Measurements from ENCODE around the gene TDRD3.

TDRD3 gene

GRCh38 chr13:60572003-60572798 is 175.2 kb downstream of the TDRD3 start:
- no peak for DNase-seq (ENCODE audit: low read depth in 4 of 4, low spot score in 1 of 4)

- DNase-seq (ENCODE audit: low read depth in 4 of 4, low spot score in 1 of 4): no peak
These were observed 175.8 kb downstream of the TDRD3 start for GRCh38 chr13:60572855-60573254.

DNA sequence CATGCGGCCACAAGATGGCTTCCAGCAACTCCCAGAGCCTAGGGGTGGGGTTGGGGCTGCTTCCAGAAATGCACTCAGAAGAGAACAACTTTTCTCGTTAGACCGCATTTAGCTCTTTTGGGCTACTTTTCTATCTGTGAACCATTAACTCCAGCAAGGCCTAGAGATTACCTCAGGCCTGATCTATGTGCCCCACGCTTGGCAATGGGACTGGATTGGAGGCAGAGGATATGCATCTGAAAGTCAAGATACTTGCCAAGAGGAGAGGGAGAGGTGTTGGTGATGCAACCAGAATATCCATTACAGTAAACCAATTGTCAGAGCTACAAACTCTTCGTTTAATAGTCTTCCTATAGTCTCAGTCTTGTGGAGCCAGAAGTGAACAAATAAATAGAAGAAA is 177.7 kb downstream of the TDRD3 start:
- DNase-seq (ENCODE audit: low read depth in 4 of 4, low spot score in 1 of 4): no peak

- no peak for DNase-seq (ENCODE audit: low read depth in 4 of 4, low spot score in 1 of 4)
These were observed 178.1 kb downstream of the TDRD3 start for GRCh38 chr13:60575142-60575541.

DNA sequence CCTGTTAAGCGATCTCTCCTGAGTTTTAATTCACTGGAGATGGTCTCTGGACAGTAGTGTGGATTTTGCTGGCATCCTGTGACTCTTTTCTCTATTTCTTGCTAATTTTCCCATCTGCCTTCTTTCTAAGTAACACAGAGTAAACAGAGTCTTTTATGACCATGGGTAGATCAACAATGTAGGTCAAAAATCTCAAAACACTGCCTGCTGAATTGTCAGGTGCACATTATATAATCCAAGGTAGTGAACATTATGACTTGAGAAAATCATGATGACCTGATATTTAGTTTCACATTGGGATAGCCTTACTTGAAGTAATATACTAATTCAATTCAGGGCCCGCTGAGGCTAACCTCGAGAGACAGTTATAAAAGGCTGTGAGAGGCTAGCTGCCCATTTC is 180.7 kb downstream of the TDRD3 start:
- DNase-seq (ENCODE audit: low read depth in 4 of 4, low spot score in 1 of 4): no peak

GRCh38 chr13:60583196-60583888 is 186.3 kb downstream of the TDRD3 start:
- DNase-seq (ENCODE audit: low read depth in 4 of 4, low spot score in 1 of 4): no peak

DNA sequence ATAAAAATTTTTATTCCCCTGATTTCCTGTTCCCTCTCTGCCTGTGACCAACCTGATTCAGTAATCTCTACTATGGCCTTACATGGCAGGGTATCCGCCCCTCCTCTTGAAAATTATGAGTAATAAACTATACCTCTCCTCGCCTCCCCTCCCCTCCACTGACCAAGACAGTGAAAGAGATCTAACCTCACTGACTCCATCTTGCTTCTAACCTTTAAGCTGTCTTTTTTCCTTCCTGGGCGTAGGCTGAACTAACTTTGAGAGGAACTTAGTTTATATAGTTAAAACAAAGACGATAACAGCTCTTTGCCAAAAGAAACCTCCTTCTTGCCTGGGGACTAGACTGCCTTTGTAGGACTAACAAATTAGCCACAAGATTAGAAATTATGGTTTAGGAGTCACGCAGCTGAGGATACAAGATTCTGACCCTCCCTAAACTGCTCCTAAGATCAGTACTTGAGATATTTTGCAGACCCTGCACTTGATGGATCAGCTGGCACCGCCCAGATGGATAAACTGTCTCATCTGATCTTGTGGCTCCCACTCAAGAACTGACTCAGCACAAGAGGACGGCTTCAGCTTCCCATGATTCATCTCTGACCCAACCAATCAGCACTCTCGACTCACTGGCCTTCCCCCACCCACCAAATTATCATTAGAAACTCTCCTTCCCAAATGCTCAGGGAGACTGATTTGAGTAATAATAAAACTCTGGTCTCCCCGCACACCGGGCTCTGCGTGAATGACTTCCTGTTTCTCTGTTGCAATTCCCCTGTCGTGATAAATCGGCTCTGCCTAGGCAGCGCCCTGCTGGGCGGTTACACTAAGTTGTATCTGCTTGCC is 187.1 kb downstream of the TDRD3 start:
- no peak for DNase-seq (ENCODE audit: low read depth in 4 of 4, low spot score in 1 of 4)

DNA sequence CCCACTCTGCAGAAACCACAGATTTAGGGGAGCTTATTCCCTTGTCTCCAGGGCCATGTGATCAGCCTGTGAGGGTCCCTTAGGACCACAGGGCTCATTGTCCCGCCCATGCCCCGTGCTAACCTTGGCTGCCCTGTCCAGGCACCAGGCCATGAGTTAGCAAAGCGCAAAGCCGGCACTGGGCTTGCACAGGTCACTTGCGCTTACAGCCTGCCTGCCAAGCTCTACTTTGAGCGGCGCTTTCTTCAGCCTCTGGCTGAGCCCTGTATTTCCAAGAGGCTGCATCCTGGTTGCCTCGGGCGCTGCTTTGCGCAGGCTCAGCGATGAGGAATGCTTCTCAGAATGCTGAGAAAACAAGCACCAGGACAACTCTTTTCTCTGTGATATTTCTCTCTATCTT is 188.0 kb downstream of the TDRD3 start:
- DNase-seq (ENCODE audit: low read depth in 4 of 4, low spot score in 1 of 4): no peak

- DNase-seq (ENCODE audit: low read depth in 4 of 4, low spot score in 1 of 4): no peak
These were observed 194.1 kb downstream of the TDRD3 start for GRCh38 chr13:60590800-60591747.

- DNase-seq (ENCODE audit: low read depth in 4 of 4, low spot score in 1 of 4): no peak
These were observed 206.0 kb downstream of the TDRD3 start for GRCh38 chr13:60603049-60603448.

- DNase-seq (ENCODE audit: low read depth in 4 of 4, low spot score in 1 of 4): no peak
These were observed 207.0 kb downstream of the TDRD3 start for GRCh38 chr13:60604058-60604457.

DNA sequence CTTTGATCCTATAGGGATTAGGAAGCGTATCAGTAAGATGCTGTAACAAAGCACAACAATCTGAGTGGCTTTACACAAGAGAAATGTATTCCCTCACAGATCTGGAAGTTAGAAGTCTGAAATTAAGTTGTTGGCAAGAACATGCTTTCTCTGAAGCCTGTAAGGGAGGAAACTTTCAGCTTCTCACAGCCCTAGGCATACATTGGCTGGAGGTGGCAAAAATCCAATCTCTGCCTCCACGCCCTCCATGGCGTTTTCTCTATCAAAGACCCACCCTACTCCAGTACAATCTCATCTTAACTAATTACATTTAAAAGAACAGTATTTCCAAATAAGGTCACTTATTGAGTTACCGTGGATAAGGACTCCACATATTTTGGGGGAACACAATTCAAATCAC is 211.9 kb downstream of the TDRD3 start:
- no peak for DNase-seq (ENCODE audit: low read depth in 4 of 4, low spot score in 1 of 4)

DNA sequence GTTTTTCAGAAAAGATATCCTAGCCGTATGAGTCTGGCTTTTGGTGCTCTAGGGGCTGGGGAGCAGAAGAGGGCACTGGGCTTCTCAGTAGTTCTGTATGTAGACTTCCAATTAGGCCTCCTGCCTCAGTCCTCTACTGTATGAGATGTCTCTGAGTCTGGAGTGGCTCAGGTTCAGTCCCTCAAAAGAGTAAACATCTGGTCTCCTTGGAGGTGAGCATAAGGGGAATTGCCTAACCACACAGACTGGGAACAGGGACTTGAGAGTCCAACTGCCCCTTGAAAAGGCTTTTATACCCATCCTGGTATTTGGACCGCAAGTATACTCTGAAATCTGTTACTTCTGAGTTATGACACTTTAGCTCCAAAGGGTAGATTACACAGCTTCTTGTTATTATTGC is 214.5 kb downstream of the TDRD3 start:
- DNase-seq (ENCODE audit: low read depth in 4 of 4, low spot score in 1 of 4): no peak

- no peak for DNase-seq (ENCODE audit: low read depth in 4 of 4, low spot score in 1 of 4)
These were observed 215.6 kb downstream of the TDRD3 start for GRCh38 chr13:60612593-60612992.

DNA sequence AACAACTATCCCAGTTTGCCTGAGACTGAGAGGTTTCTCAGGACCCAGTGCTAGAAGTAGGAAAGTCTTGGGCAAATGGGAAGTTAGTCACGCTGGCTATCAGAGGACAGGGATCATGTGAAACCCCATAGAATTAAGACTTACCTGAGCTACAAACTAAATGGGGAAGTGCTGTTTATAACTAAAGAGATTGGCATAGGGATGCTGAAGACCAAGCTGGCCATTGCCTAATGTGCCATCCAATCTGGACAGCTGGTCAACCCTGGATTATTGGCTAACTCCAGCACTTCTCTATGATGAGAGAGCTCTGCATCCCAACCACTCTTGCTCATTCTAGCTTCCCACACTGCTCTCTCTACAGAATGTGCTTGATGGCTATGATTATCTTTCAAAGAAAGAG is 216.1 kb downstream of the TDRD3 start:
- DNase-seq (ENCODE audit: low read depth in 4 of 4, low spot score in 1 of 4): no peak

DNA sequence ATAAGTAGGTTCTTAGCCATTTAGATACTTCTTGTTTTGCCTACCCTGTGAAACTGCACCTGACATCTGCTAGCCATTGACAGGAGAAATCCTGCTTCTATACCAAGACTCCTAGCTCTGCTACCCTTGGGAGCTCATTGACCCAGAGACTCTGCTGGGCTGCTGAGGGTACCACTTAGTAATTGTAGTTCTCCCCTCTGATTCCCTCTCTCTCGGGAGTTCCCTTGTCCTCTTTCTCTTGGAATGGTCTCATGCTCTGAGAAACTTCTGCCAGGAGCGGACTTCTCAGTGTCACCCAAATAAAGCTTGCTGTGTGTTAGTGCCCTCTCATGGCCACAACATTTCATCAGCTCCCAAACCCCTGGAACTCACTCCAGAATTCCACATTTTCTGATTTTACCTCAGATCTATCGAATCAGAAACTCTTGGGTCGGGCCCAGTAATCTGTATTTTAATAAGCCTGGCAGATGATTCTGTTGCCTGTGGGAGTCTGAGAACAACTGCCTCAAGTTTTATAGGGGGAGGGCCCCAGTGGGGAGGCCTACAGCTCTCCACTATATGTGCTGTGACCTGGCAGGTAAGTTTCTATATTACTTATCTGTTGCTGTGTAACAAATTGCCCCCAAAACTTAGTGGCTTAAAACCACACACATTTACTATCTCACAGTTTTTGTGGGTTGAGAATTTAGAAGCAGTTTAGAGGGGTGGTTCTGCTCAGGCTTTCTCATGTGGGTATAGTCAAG is 221.1 kb downstream of the TDRD3 start:
- no peak for DNase-seq (ENCODE audit: low read depth in 4 of 4, low spot score in 1 of 4)

DNA sequence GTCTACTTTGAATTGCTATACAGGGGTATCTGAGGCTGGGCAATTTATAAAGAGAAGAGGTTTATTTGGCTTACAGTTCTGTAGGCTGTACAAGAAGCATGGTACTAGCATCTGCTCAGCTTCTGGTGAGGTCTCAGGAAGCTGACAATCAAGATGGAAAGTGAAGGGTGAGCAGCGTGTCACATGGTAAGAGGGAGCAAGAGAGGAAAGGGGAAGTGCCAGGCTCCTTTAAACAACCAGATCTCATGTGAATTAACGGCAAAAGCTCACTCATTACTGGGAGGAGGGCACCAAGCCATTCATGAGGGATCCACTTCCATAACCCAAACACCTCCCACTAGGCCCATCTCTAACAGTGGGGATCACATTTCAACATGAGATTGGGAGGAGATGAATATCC is 222.4 kb downstream of the TDRD3 start:
- no peak for DNase-seq (ENCODE audit: low read depth in 4 of 4, low spot score in 1 of 4)

DNA sequence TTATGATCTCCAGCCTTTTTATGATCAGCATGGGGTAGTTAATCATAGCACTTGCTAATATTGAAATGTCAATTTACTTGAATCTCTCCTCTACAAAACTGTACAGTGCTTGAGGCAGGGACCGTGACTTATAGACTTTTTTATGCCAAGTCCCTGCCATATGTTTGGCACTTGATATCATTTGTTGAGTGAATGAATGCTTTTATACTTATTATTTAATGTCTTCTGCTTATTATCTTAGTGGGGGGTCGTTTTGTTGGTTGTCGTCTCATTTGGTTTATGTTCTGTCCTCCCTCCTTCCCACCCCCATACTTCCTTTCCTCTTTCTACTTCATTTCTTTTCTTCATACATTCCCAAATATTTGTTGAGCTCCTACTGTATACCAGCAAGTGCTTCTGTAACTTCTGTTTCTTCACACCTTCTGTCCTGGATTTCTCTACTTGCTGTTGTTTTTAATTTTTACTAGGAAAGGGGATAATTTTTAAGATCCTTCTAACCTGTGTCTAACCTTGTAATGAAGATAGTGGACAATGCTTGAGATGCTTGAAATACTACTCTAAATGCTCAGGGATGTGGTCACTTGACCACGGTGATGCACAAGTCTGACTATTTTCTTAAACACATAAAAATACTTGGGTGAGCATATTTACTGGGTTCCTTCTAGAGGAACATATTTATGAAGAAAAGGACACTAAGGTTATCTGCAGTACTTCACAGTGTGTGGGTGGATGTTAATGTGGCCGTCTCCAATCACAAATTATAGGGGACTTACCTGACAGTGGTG is 223.8 kb downstream of the TDRD3 start:
- no peak for DNase-seq (ENCODE audit: low read depth in 4 of 4, low spot score in 1 of 4)

DNA sequence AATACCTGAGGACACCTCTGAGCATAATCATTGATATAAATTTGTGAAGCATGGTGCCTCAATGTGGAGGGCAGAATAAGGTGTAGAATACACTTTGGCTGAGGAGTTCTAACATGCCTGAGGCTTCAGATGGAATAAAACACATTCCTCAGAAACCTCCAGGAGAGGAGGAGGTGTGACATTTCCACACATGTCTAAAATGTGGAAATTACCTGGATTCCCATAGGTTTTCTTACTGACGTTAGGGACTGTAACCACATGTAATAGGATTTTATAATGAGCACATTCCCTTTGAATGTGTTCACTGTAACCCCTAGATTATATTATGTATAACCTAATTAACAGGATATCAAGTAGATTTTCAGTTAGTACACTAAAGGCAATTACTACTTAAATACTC is 226.1 kb downstream of the TDRD3 start:
- DNase-seq (ENCODE audit: low read depth in 4 of 4, low spot score in 1 of 4): no peak
